ENCODE data around the gene FBXL14.

- TF ChIP-seq EZH2 (IDR thresholded peaks at IDR 0.05; ENCODE audit: insufficient read depth, poor library complexity, severe bottlenecking) (no peak), EZH2phosphoT487 (IDR thresholded peaks at IDR 0.05; ENCODE audit: insufficient read depth, low read depth) (no peak)
Observed at GRCh38 chr12:1614360-1614759, 20.0 kb upstream of the FBXL14 start.

All from GM23248 (cell line).